ENCODE data around the gene MAJIN.
"Not testable (repeated sequence)": the region's sequence is repeated elsewhere in the genome, so short reads cannot be mapped to it uniquely, and the experiment has no call there.

MAJIN gene

GRCh38 chr11:64990222-64990923 is 18.5 kb upstream of the MAJIN start:
- no peak for TF ChIP-seq ZFX (IDR thresholded peaks at IDR 0.05; ENCODE audit: borderline replicate concordance)
- TF ChIP-seq, protein P1, sequence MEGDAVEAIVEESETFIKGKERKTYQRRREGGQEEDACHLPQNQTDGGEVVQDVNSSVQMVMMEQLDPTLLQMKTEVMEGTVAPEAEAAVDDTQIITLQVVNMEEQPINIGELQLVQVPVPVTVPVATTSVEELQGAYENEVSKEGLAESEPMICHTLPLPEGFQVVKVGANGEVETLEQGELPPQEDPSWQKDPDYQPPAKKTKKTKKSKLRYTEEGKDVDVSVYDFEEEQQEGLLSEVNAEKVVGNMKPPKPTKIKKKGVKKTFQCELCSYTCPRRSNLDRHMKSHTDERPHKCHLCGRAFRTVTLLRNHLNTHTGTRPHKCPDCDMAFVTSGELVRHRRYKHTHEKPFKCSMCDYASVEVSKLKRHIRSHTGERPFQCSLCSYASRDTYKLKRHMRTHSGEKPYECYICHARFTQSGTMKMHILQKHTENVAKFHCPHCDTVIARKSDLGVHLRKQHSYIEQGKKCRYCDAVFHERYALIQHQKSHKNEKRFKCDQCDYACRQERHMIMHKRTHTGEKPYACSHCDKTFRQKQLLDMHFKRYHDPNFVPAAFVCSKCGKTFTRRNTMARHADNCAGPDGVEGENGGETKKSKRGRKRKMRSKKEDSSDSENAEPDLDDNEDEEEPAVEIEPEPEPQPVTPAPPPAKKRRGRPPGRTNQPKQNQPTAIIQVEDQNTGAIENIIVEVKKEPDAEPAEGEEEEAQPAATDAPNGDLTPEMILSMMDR (IDR thresholded peaks at IDR 0.05), result no peak
- no peak overlapping the region for H3K27ac ChIP-seq

- TF ChIP-seq ZFX (IDR thresholded peaks at IDR 0.05; ENCODE audit: borderline replicate concordance), result no peak
- TF ChIP-seq, protein P1 (IDR thresholded peaks at IDR 0.05), result no peak
- H3K27ac ChIP-seq, result no peak overlapping the region
These were observed 17.5 kb upstream of the MAJIN start for GRCh38 chr11:64989416-64989815.

DNA sequence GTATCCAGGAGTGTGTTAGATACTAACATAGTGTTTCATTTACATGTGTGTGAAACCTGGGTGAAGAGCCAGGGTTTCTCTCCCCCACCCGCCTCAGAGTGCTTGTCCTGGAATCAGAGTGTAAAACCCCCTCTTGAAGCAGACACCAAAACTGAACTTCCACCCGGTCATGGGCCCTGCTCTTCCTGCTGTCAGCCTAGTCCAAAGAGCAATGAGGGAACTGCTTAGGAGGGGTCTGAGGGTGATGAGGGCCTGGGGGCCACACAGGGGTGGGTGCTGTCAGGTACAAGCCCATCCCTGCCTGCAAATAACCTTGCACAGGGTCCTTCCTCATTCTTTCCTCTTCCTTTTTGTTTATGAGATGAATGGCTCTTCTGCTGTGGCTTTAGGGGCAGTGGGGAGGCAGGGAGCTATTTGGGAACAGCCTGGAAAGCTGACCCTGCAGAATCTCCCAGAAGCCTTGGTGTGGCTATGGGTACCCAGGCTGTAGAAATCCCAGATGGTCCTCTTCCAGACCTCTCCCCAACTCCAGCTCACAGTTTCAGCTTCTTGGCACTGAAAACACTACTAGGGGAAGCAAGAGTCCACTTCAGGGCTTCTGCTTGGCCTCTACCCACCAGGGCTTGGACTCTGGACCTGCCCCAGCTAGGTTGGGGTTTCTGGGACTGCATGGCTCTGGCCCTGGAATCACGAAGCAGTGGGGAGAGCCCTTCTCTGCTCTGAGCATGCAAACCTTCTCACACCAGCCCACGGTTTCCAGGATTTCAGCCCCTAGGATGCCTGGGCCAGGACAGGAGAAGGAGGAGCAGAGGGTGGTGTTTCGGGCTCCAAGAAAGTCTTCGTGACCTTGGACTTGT is 16.3 kb upstream of the MAJIN start:
- TF ChIP-seq, protein P1 (IDR thresholded peaks at IDR 0.05), result no peak
- no peak for TF ChIP-seq ZFX (IDR thresholded peaks at IDR 0.05; ENCODE audit: borderline replicate concordance)
- no peak overlapping the region for H3K27ac ChIP-seq

DNA sequence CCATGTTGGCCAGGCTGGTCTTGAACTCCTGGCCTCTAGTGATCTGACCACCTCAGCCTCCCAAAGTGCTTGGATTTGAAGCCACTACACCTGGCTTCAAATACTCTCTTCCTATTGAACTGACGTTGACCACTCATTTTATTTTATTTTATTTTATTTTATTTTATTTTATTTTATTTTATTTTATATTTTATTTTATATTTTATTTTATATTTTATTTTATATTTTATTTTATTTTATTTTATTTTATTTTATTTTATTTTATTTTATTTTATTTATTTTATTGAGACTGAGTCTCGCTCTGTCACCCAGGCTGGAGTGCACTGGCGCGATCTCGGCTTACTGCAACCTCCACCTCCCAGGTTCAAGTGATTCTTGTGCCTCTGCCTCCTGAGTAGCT is 11.4 kb upstream of the MAJIN start:
- H3K27ac ChIP-seq, result not testable (repeated sequence)

- TF ChIP-seq ZFX (IDR thresholded peaks at IDR 0.05; ENCODE audit: borderline replicate concordance), result no peak
- TF ChIP-seq, protein P1 (IDR thresholded peaks at IDR 0.05), result no peak
- H3K27ac ChIP-seq, result no peak overlapping the region
These were observed 4.7 kb upstream of the MAJIN start for GRCh38 chr11:64976651-64977050.

DNA sequence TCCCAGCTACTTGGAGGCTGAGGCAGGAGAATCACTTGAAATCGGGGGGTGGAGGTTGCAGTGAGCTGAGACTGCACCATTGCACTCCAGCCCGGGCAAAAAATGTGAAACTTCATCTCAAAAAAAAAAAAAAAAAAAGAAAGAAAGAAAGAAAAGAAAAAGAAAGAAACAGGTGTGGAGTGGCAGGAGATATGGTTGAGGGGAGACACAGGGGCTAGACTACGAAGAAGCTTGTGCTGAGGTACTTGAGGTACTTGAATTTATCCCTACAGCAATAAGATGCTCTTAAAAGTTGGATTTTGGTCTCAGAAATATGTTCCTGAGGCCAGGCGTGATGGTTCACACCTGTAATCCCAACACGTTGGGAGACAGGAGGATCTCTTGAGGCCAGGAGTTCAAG is 2.2 kb upstream of the MAJIN start:
- no peak overlapping the region for H3K27ac ChIP-seq
- TF ChIP-seq, protein P1 (IDR thresholded peaks at IDR 0.05), result no peak
- no peak for TF ChIP-seq ZFX (IDR thresholded peaks at IDR 0.05; ENCODE audit: borderline replicate concordance)

- no peak overlapping the region for H3K27ac ChIP-seq
- TF ChIP-seq ZFX (IDR thresholded peaks at IDR 0.05; ENCODE audit: borderline replicate concordance), result no peak
- TF ChIP-seq, protein P1 (IDR thresholded peaks at IDR 0.05), result no peak
These were observed 1.2 kb downstream of the MAJIN start for GRCh38 chr11:64970731-64971151.
